Amniotic epithelial cell (primary cell): ENCODE results near the gene MLYCD.

Experiments used
- DNase-seq: peaks from one replicate; pipeline ENCODE4 v3.0.0-alpha.2; 2010; ENCODE audit warnings: low read depth

The MLYCD gene

GRCh38 chr16:83898463-83899271 is at the start of gene MLYCD:
Gene MLYCD, plus strand, starts transcription at chr16:83899115. Its CDS starts 30 bp downstream, at chr16:83899145.
- peak; percentile 60 for DNase-seq

- no peak for DNase-seq
These were observed 49.5 kb upstream of the MLYCD start for GRCh38 chr16:83849421-83849820.

- DNase-seq = no peak
These were observed 48.0 kb upstream of the MLYCD start for GRCh38 chr16:83850947-83851346.

- no peak for DNase-seq
These were observed 47.4 kb upstream of the MLYCD start for GRCh38 chr16:83851473-83851872.

GRCh38 chr16:83852774-83853173 is 46.1 kb upstream of the MLYCD start:
- DNase-seq = no peak

- DNase-seq = no peak
These were observed 45.1 kb upstream of the MLYCD start for GRCh38 chr16:83853834-83854233.

- no peak for DNase-seq
These were observed 44.5 kb upstream of the MLYCD start for GRCh38 chr16:83854420-83854819.

GRCh38 chr16:83856792-83857191 is 42.1 kb upstream of the MLYCD start:
- DNase-seq = no peak

GRCh38 chr16:83859265-83859664 is 39.6 kb upstream of the MLYCD start:
- no peak for DNase-seq

GRCh38 chr16:83862661-83863060 is 36.3 kb upstream of the MLYCD start:
- no peak for DNase-seq

- DNase-seq = no peak
These were observed 35.2 kb upstream of the MLYCD start for GRCh38 chr16:83863682-83864081.

- no peak for DNase-seq
These were observed 28.1 kb upstream of the MLYCD start for GRCh38 chr16:83870830-83871229.

GRCh38 chr16:83878838-83879237 is 20.1 kb upstream of the MLYCD start:
- peak; percentile 47 for DNase-seq

- DNase-seq = no peak
These were observed 16.6 kb upstream of the MLYCD start for GRCh38 chr16:83882163-83882885.

- no peak for DNase-seq
These were observed 12.5 kb upstream of the MLYCD start for GRCh38 chr16:83886199-83886971.

GRCh38 chr16:83887080-83887479 is 11.8 kb upstream of the MLYCD start:
- DNase-seq = no peak

GRCh38 chr16:83887564-83887963 is 11.4 kb upstream of the MLYCD start:
- DNase-seq = no peak

- peak; percentile 53 for DNase-seq
These were observed 10.3 kb upstream of the MLYCD start for GRCh38 chr16:83888672-83889044.

GRCh38 chr16:83890359-83890758 is 8.6 kb upstream of the MLYCD start:
- no peak for DNase-seq

- DNase-seq = peak; percentile 13
These were observed 7.2 kb upstream of the MLYCD start for GRCh38 chr16:83891742-83892141.

GRCh38 chr16:83895243-83895642 is 3.7 kb upstream of the MLYCD start:
- DNase-seq = no peak

GRCh38 chr16:83895942-83896341 is 3.0 kb upstream of the MLYCD start:
- no peak for DNase-seq
